K562 (cell line): ENCODE measurements around the gene NUBP2. TPM values are rescaled to one million over a fixed set of nuclear protein-coding genes. Genes with fewer than 3 reads are reported as not detected.

ENCODE experiments used
- NONO ChIP-seq, 2 experiments: fragments of 200-400 bp in 1 of 2; fragments of 450-650 bp in 1 of 2; formaldehyde crosslinking in 1 of 2; IDR thresholded peaks; 2 replicates each; pipeline ENCODE4 v1.6.1; 2017; ENCODE audit warnings: low read depth in 2 of 2, mild to moderate bottlenecking in 2 of 2, moderate library complexity in 2 of 2, low read length in 1 of 2
- PHF20 ChIP-seq: fragments of 450-650 bp; IDR thresholded peaks from 2 replicates; pipeline ENCODE4 v1.6.1; 2018; ENCODE audit not compliant: partially characterized antibody
- POLR3G ChIP-seq: IDR thresholded peaks from 2 replicates; pipeline ENCODE4 v1.6.1; 2011; ENCODE audit not compliant: insufficient read length, insufficient replicate concordance; ENCODE audit errors: extremely low read depth
- TCF7 ChIP-seq: sonication (generic); IDR thresholded peaks from 2 replicates; pipeline ENCODE4 v1.6.1; 2016; ENCODE audit warnings: antibody characterized with exemption, borderline replicate concordance
- ZBTB11 ChIP-seq, 3 experiments: fragments of 200-800 bp in 1 of 3; fragments of 250-450 bp in 1 of 3; fragments of 450-650 bp in 1 of 3; sonication (Bioruptor Pico) in 1 of 3; sonication (Bioruptor generic) in 1 of 3; formaldehyde crosslinking in 1 of 3; IDR thresholded peaks; 2 replicates each; pipeline versions ENCODE4 v1.6.1 to v1.8.0; 2016 to 2022; ENCODE audit warnings: mild to moderate bottlenecking in 2 of 3, missing genetic modification characterization in 2 of 3, missing compliant biosample characterization in 1 of 3, moderate library complexity in 1 of 3
- polyA plus RNA-seq, 8 experiments: library from polyadenylated mRNA; depleted of rRNA in 4 of 8; stranded (reverse) in 5 of 8; unstranded in 3 of 8; fragments of >200 nt; fragmentation: Nextera tagmentation in 2 of 8; fragmentation: Illumina TruSeq in 1 of 8; extraction: Ambion mirVana in 2 of 8; extraction: Trizol in 1 of 8; gene quantifications; 2 replicates each; pipeline versions ENCODE4 v1.2.1 to v1.2.3, GENCODE V29; 2011 to 2014; ENCODE audit warnings: inconsistent platforms in 1 of 8, missing spikeins in 1 of 8
- total RNA-seq, 7 experiments: library from RNA; depleted of rRNA in 6 of 7; stranded (reverse); fragments of >200 nt in 6 of 7; fragmentation: Illumina TruSeq in 2 of 7; extraction: Trizol in 2 of 7; gene quantifications; 2 replicates each; pipeline versions ENCODE4 v1.2.1 to v1.2.3, GENCODE V29; 2011 to 2021; ENCODE audit warnings: low replicate concordance in 1 of 7
- TF ChIP-seq, protein P1 (sequence below): sonication (generic); formaldehyde crosslinking; IDR thresholded peaks from 2 replicates; pipeline ENCODE4 v1.8.1; 2023; ENCODE audit warnings: mild to moderate bottlenecking, missing genetic modification reagents
- TF ChIP-seq, protein P2 (sequence below): sonication (generic); formaldehyde crosslinking; IDR thresholded peaks from 2 replicates; pipeline ENCODE4 v1.8.0; 2022; ENCODE audit warnings: missing genetic modification reagents, mild to moderate bottlenecking, moderate library complexity, borderline replicate concordance
- TF ChIP-seq, protein P3 (sequence below), 2 experiments: fragments of 450-650 bp in 1 of 2; sonication (generic) in 1 of 2; formaldehyde crosslinking in 1 of 2; IDR thresholded peaks; 2 replicates each; pipeline versions ENCODE4 v1.7.1 to v1.9.0; 2016 to 2022; ENCODE audit warnings: inconsistent platforms in 1 of 2, mild to moderate bottlenecking in 1 of 2, missing genetic modification reagents in 1 of 2

NUBP2 gene
- total and polyA plus RNA-seq, 9 of the 15 experiments (the other 6 are each of a cell fraction or from before 2014, with no cell fraction given), result 1.8 to 115 (median 24.0) TPM

- TF ChIP-seq, protein P1, sequence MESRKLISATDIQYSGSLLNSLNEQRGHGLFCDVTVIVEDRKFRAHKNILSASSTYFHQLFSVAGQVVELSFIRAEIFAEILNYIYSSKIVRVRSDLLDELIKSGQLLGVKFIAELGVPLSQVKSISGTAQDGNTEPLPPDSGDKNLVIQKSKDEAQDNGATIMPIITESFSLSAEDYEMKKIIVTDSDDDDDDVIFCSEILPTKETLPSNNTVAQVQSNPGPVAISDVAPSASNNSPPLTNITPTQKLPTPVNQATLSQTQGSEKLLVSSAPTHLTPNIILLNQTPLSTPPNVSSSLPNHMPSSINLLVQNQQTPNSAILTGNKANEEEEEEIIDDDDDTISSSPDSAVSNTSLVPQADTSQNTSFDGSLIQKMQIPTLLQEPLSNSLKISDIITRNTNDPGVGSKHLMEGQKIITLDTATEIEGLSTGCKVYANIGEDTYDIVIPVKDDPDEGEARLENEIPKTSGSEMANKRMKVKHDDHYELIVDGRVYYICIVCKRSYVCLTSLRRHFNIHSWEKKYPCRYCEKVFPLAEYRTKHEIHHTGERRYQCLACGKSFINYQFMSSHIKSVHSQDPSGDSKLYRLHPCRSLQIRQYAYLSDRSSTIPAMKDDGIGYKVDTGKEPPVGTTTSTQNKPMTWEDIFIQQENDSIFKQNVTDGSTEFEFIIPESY (CRISPR knock-in tag), result peak; percentile 52; the same call in 1 of the 2 replicates
- TF ChIP-seq, protein P2, sequence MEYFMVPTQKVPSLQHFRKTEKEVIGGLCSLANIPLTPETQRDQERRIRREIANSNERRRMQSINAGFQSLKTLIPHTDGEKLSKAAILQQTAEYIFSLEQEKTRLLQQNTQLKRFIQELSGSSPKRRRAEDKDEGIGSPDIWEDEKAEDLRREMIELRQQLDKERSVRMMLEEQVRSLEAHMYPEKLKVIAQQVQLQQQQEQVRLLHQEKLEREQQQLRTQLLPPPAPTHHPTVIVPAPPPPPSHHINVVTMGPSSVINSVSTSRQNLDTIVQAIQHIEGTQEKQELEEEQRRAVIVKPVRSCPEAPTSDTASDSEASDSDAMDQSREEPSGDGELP (CRISPR knock-in tag), result peak; percentile 70; the same call in 1 of the 2 replicates
- TF ChIP-seq, protein P3, sequence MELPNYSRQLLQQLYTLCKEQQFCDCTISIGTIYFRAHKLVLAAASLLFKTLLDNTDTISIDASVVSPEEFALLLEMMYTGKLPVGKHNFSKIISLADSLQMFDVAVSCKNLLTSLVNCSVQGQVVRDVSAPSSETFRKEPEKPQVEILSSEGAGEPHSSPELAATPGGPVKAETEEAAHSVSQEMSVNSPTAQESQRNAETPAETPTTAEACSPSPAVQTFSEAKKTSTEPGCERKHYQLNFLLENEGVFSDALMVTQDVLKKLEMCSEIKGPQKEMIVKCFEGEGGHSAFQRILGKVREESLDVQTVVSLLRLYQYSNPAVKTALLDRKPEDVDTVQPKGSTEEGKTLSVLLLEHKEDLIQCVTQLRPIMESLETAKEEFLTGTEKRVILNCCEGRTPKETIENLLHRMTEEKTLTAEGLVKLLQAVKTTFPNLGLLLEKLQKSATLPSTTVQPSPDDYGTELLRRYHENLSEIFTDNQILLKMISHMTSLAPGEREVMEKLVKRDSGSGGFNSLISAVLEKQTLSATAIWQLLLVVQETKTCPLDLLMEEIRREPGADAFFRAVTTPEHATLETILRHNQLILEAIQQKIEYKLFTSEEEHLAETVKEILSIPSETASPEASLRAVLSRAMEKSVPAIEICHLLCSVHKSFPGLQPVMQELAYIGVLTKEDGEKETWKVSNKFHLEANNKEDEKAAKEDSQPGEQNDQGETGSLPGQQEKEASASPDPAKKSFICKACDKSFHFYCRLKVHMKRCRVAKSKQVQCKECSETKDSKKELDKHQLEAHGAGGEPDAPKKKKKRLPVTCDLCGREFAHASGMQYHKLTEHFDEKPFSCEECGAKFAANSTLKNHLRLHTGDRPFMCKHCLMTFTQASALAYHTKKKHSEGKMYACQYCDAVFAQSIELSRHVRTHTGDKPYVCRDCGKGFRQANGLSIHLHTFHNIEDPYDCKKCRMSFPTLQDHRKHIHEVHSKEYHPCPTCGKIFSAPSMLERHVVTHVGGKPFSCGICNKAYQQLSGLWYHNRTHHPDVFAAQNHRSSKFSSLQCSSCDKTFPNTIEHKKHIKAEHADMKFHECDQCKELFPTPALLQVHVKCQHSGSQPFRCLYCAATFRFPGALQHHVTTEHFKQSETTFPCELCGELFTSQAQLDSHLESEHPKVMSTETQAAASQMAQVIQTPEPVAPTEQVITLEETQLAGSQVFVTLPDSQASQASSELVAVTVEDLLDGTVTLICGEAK (IDR thresholded peaks at IDR 0.05), result peak; percentile 99
- TF ChIP-seq, protein P3 (CRISPR knock-in tag; IDR thresholded peaks at IDR 0.05), result no peak
- TF ChIP-seq TCF7, result peak; percentile 56; the same call in 1 of the 2 replicates
- peak; percentile 87 for TF ChIP-seq PHF20
- no peak for TF ChIP-seq POLR3G
- peak; percentile 97 to 100 (median 99) for TF ChIP-seq ZBTB11 (CRISPR knock-in tag; IDR thresholded peaks at IDR 0.05)
- TF ChIP-seq NONO (IDR thresholded peaks at IDR 0.05; ENCODE audit: low read depth in 2 of 2, low read length in 1 of 2), result peak; percentile 53 to 78; a peak in 2 of 4 replicates
Measured at GRCh38 chr16:1772908-1773702, 9.7 kb upstream of the NUBP2 start, which contains the start of gene MRPS34 (continued).
